HUES64 (cell line): ENCODE results near the gene SLC32A1.

Experiments
- H3K27ac ChIP-seq: 2 replicates; pipeline ENCODE4 v1.7.0; 2013; ENCODE audit warnings: low read depth, low read length, inconsistent platforms
- H3K27me3 ChIP-seq: 2 replicates; pipeline ENCODE4 v1.6.1; 2013; ENCODE audit warnings: mild to moderate bottlenecking, low read length; ENCODE audit not compliant: insufficient read depth
- H3K36me3 ChIP-seq: 2 replicates; pipeline ENCODE4 v1.6.1; 2013; ENCODE audit warnings: mild to moderate bottlenecking, low read length; ENCODE audit not compliant: insufficient read depth
- H3K4me1 ChIP-seq: 2 replicates; pipeline ENCODE4 v1.6.1; 2013; ENCODE audit warnings: mild to moderate bottlenecking, low read length, moderate library complexity; ENCODE audit not compliant: insufficient read depth
- H3K4me3 ChIP-seq: 2 replicates; pipeline ENCODE4 v1.5.1; 2013; ENCODE audit warnings: mild to moderate bottlenecking, low read length, moderate library complexity
- H3K9ac ChIP-seq: 2 replicates; pipeline ENCODE4 v1.6.1; 2013; ENCODE audit warnings: mild to moderate bottlenecking, low read depth, low read length
- H3K9me3 ChIP-seq: 2 replicates; pipeline ENCODE4 v1.6.1; 2013; ENCODE audit warnings: low read depth, low read length; ENCODE audit not compliant: insufficient read depth
- WGBS: fragments of 150-250, 120-280 bp; methylation state at CpG from one replicate; pipeline ENCODE4 v1.1.7; 2013; ENCODE audit warnings: missing lambda C conversion rate; 5-methylcytosine and 5-hydroxymethylcytosine counted together

Gene SLC32A1

GRCh38 chr20:38757145-38757775, 33.0 kb downstream of the SLC32A1 start:
- Histone ChIP-seq H3K9ac (no peak overlapping the region), H3K9me3 (no peaks in the 10 kb centered on the region), H3K27me3 (no peaks in the 10 kb centered on the region), H3K4me1 (no peaks in the 10 kb centered on the region), H3K27ac (no peak overlapping the region), H3K36me3 (peaks cover 91% of the 10 kb centered on the region), H3K4me3 (no peak overlapping the region)
- 95% methylated on average over 7 of the region's 7 CpGs for WGBS

DNA sequence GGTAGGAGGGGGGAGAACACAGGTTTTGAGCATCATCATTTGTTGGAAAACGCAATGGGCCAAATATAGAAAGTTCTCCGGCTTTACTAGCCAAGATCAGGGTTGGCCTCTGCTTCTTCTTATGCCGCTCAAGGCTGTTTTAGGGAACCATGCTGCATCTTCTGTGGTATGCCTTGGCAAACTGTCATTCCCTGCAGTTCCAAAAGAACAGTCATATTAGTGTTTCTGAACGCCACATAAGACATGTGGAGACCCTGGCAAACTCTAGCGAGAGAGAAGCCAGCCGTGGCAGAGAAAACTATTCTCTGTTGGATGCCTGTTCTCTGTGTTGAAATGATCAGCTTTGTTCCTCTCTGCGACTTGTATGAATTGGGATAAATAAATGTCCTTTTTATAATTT, 34.8 kb downstream of the SLC32A1 start:
- no peak overlapping the region for H3K9ac ChIP-seq
- H3K9me3 ChIP-seq: no peaks in the 10 kb centered on the region
- H3K36me3 ChIP-seq: peaks cover 91% of the 10 kb centered on the region
- H3K4me3 ChIP-seq: no peak overlapping the region
- H3K27me3 ChIP-seq: no peaks in the 10 kb centered on the region
- no peaks in the 10 kb centered on the region for H3K4me1 ChIP-seq
- 95% methylated on average over 7 of the region's 7 CpGs for WGBS
- H3K27ac ChIP-seq: no peak overlapping the region

DNA sequence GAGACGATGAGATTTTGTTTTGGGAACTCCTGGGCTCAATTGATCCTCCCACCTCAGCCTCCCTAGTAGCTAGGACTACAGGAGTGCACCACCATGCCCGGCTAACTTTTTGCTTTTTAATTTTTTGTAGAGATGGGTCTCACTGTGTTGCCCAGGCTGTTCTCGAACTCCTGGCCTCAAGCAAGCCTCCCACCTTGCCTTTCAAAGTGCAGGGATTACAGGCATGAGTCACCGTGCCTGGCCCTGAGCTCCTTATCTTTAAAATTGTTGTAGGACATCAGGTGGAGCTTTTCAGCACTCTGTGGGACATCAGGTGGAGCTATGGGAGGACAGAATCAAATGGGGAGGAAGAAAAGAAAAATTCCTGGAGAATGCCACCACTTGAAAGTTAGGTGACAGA, 36.7 kb downstream of the SLC32A1 start:
- Histone ChIP-seq H3K9me3 (no peaks in the 10 kb centered on the region), H3K4me1 (peaks cover 5% of the 10 kb centered on the region; the same call in 1 of the 2 replicates), H3K27ac (no peak overlapping the region), H3K9ac (no peak overlapping the region), H3K27me3 (no peaks in the 10 kb centered on the region), H3K4me3 (no peak overlapping the region), H3K36me3 (peaks cover 95% of the 10 kb centered on the region)
- WGBS: 94% methylated on average over 4 of the region's 4 CpGs

DNA sequence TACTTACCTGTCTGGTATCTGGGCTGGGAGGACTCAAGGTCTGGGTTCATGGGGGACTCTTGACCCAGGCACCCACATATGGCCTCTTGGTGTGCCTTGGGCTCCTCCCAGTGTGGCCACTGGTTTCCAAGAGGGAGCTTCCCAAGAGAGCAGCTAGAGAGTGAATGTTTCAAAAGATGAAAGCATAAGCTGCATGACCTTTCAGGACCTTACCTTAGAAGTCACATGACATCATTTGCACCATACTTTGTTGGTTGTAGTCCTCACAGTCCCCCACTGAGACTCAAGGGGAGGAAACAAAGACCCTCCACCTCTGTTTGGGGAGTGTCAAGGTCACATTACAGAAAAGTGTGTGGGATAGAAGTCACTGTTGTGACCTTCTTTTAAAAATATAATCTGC, 37.9 kb downstream of the SLC32A1 start:
- H3K27me3 ChIP-seq: no peaks in the 10 kb centered on the region
- no peaks in the 10 kb centered on the region for H3K9me3 ChIP-seq
- H3K4me1 ChIP-seq: peaks cover 8% of the 10 kb centered on the region
- H3K4me3 ChIP-seq: no peak overlapping the region
- H3K27ac ChIP-seq: no peak overlapping the region
- H3K9ac ChIP-seq: no peak overlapping the region
- H3K36me3 ChIP-seq: peaks cover 97% of the 10 kb centered on the region

DNA sequence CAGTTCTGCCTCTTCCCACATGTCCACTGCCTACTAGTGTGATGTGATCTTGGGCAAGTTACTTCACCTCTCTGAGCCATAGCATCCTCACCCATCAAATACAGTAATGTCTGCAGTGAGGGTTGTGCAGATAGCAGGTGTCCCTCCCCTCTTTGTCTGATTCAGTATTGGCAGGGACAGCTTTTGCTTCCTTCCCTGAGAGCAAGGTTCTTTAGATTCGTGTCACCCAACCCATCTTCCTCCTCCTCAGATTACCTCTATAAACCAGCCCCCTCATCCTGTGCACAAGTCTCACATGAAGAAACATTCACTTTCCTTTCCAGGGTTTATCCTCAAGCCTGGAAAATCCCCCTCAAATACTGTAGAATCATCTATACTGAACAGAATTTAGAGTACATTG, 39.3 kb downstream of the SLC32A1 start:
- no peak overlapping the region for H3K4me3 ChIP-seq
- peaks cover 8% of the 10 kb centered on the region for H3K4me1 ChIP-seq
- no peak overlapping the region for H3K27ac ChIP-seq
- 87% methylated on average over 1 of the region's 1 CpG for WGBS
- H3K27me3 ChIP-seq: no peaks in the 10 kb centered on the region
- no peaks in the 10 kb centered on the region for H3K9me3 ChIP-seq
- H3K9ac ChIP-seq: no peak overlapping the region
- peaks cover 99% of the 10 kb centered on the region for H3K36me3 ChIP-seq

DNA sequence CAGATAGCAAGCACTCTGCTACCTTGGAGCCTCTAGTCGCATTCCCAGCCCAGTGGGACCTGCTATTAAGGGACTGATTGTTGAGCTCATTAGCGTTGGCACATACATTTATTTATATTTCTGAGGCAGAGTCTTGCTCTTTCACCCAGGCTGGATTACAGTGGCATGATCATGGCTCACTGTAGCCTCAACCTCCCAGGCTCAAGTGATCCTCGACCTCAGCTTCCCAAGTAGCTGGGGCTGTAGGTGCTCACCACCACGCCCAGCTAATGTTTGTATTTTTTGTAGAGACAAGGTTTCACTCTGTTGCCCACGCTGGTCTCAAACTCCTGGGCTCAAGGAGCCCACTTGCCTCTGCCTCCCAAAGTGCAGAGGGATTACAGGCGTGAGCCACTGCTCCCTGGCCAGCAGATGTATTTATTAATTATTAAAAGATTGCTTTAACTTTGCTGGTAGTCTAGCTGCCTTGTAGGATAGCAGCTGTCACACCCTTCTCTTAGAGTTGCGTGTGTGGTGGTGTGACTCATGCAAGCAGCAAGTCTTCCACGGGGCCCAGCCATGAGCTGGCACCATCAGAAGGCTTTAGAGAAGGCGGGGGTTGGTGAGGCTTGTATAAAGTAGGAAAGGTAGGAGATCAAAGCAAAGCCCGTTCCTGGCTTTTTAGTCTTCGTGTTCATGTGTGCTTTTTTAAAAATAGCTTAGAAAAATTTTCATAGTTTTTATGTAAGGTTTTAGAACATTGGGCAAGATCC, 40.5 kb downstream of the SLC32A1 start:
- Histone ChIP-seq H3K9me3 (no peaks in the 10 kb centered on the region), H3K4me1 (peaks cover 8% of the 10 kb centered on the region), H3K9ac (no peak overlapping the region), H3K27me3 (no peaks in the 10 kb centered on the region), H3K27ac (no peak overlapping the region), H3K36me3 (peaks cover 98% of the 10 kb centered on the region), H3K4me3 (no peak overlapping the region)
- 85% methylated on average over 11 of the region's 11 CpGs for WGBS

- no peak overlapping the region for H3K4me3 ChIP-seq
- no peaks in the 10 kb centered on the region for H3K9me3 ChIP-seq
- H3K4me1 ChIP-seq: peaks cover 8% of the 10 kb centered on the region
- WGBS: 92% methylated on average over 4 of the region's 4 CpGs
- no peak overlapping the region for H3K27ac ChIP-seq
- H3K27me3 ChIP-seq: no peaks in the 10 kb centered on the region
- no peak overlapping the region for H3K9ac ChIP-seq
- H3K36me3 ChIP-seq: peaks cover 90% of the 10 kb centered on the region
These were observed 41.8 kb downstream of the SLC32A1 start for GRCh38 chr20:38766071-38766470.

GRCh38 chr20:38769376-38770295, 45.4 kb downstream of the SLC32A1 start:
- WGBS: 95% methylated on average over 13 of the region's 13 CpGs
- no peak overlapping the region for H3K9ac ChIP-seq
- peaks cover 10% of the 10 kb centered on the region for H3K9me3 ChIP-seq
- H3K27ac ChIP-seq: no peak overlapping the region
- H3K27me3 ChIP-seq: no peaks in the 10 kb centered on the region
- peaks cover 89% of the 10 kb centered on the region for H3K36me3 ChIP-seq
- H3K4me1 ChIP-seq: peaks cover 8% of the 10 kb centered on the region
- H3K4me3 ChIP-seq: no peak overlapping the region

DNA sequence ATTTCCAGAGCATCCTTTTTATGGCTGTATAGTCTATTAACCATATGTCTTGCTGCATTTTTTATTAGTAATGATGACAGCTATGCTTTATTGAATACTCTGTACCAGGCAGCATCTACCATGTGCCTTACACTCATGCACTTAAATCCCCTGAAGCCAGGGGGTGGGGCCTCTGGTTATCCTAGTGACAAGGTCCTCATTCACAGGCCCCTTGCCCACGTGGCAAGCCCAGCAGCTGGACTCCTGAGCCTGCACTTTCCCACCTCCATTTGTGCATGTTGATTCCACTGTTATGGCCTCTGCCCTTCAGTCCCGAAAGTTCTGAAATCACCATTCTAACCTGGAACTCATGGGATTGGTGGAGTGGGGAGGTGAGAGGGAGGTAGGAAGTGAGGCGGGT, 46.3 kb downstream of the SLC32A1 start:
- peaks cover 10% of the 10 kb centered on the region for H3K9me3 ChIP-seq
- H3K9ac ChIP-seq: no peak overlapping the region
- H3K36me3 ChIP-seq: peaks cover 85% of the 10 kb centered on the region
- H3K27ac ChIP-seq: no peak overlapping the region
- 90% methylated on average over 3 of the region's 3 CpGs for WGBS
- no peak overlapping the region for H3K4me3 ChIP-seq
- peaks cover 3% of the 10 kb centered on the region; the same call in 1 of the 2 replicates for H3K4me1 ChIP-seq
- no peaks in the 10 kb centered on the region for H3K27me3 ChIP-seq

GRCh38 chr20:38770970-38771369, 46.7 kb downstream of the SLC32A1 start:
- WGBS: 89% methylated on average over 7 of the region's 7 CpGs

DNA sequence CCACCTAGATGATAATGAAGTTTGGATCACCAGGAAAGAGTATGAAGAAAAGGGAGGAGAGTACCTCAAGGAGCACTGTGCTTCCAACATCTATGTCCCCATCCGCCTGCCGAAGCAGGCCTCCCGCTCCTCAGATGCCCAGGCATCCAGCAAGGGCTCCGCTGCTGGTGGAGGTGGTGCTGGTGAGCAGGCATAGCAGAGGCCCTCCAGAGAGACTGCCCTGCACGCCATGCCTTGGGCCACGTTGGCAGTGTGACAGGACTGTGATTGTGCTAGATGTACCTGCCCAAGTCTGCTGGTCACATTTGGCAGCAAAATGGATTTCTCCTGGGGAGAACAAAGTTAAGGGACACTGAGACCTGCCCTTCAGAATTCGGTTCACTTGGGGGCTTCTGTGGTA, 47.3 kb downstream of the SLC32A1 start:
- Histone ChIP-seq H3K27ac (no peak overlapping the region), H3K27me3 (no peaks in the 10 kb centered on the region), H3K4me3 (no peak overlapping the region), H3K4me1 (peaks cover 2% of the 10 kb centered on the region; the same call in 1 of the 2 replicates), H3K9ac (no peak overlapping the region), H3K9me3 (peaks cover 10% of the 10 kb centered on the region), H3K36me3 (peaks cover 75% of the 10 kb centered on the region)
- WGBS: 97% methylated on average over 7 of the region's 7 CpGs

More at GRCh38 chr20:38770970-38771369, 46.7 kb downstream of the SLC32A1 start:
- Histone ChIP-seq H3K27me3 (no peaks in the 10 kb centered on the region), H3K4me1 (peaks cover 3% of the 10 kb centered on the region; the same call in 1 of the 2 replicates), H3K36me3 (peaks cover 81% of the 10 kb centered on the region), H3K9me3 (peaks cover 10% of the 10 kb centered on the region), H3K4me3 (no peak overlapping the region), H3K27ac (no peak overlapping the region), H3K9ac (no peak overlapping the region)
